ENCODE data around the gene ATF7.

ATF7 gene

DNA sequence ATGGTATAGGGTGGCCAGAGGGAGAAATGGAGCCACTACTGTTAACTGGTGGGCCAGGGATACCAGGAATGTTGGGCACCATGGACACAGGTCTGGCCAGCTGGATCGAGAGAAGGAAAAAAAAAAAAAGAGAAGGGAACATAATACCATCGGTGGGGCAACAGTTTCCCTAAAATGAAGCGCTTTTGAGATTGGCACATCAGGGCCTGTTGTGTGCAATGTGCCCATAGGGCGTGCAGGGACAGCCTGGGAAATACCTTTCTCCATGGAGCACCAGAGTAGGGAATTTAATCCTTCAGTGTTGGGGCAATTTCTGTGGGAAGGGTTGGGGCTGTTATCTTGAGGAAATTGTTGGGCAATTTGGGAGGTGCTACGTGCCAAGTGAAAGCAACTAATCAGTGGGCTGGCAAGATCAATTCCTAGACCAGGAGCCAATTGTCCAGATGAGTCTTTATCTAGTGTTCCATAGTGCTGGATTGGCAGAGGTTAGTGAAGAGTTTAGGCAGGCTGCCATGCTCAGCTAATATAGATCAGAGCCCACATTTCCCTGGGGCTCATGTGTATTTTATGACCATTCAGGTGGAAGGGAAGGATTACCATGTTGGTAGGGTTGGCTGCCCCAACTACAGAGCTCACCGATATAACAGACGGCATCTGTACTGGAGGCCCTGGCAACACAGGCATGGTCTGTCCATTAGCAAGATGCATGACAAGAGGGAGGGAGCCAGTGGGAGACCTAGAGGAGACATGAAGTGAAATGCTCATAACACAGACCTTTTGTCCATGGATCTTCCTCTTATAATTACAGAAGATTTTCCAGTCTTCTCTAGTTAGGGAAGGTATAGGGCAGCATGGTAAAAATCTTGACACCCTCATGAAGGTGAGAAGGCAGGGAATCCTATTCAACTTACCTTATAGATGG is 93.4 kb downstream of the ATF7 start:
- DNase-seq (ENCODE audit: low read depth) = no peak
- TF ChIP-seq, protein P1, sequence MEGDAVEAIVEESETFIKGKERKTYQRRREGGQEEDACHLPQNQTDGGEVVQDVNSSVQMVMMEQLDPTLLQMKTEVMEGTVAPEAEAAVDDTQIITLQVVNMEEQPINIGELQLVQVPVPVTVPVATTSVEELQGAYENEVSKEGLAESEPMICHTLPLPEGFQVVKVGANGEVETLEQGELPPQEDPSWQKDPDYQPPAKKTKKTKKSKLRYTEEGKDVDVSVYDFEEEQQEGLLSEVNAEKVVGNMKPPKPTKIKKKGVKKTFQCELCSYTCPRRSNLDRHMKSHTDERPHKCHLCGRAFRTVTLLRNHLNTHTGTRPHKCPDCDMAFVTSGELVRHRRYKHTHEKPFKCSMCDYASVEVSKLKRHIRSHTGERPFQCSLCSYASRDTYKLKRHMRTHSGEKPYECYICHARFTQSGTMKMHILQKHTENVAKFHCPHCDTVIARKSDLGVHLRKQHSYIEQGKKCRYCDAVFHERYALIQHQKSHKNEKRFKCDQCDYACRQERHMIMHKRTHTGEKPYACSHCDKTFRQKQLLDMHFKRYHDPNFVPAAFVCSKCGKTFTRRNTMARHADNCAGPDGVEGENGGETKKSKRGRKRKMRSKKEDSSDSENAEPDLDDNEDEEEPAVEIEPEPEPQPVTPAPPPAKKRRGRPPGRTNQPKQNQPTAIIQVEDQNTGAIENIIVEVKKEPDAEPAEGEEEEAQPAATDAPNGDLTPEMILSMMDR (IDR thresholded peaks at IDR 0.05; ENCODE audit: control insufficient read depth, extremely low read depth, insufficient read depth) = no peak
- H3K4me3 ChIP-seq (ENCODE audit: low read depth, low read length) = no peak overlapping the region

DNA sequence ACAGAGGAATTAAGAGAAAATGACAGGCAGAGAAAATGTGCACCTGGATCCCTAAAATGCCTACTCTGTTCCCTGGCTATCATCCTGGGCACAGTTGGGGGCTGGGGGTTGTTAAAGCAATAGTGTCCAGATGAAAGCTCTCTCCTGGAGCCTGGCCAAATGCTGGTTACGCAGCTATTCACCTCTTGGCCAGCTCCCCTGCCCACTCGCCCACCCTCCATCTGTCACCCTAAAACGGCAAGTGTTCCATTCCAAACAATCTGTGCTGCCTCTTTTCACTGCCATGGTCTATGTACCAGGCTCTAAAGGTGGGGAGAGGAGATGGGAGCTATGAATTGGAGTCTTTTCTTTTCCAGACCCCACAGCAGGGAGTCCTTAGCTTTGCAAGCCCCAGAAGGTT is 94.2 kb downstream of the ATF7 start:
- no peak for DNase-seq (ENCODE audit: low read depth)
- H3K4me3 ChIP-seq (ENCODE audit: low read depth, low read length) = no peak overlapping the region
- TF ChIP-seq, protein P1 (IDR thresholded peaks at IDR 0.05; ENCODE audit: control insufficient read depth, extremely low read depth, insufficient read depth) = no peak

DNA sequence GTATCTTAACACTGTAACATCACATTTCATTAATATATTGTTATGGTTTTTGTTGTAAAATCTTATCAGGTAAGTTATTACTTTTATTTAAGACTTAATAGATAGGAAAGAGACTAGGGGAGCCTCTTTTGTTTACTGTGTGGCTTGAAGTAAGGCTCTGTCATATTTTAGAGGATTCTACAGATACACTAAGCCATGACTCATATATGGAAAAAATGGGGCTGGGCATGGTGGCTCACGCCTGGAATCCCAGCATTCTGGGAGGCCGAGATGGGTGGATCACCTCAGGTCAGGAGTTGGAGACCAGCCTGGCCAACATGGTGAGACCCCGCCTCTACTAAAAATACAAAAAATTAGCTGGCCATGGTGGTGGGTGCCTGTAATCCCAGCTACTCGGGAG is 95.3 kb downstream of the ATF7 start:
- TF ChIP-seq, protein P1 (IDR thresholded peaks at IDR 0.05; ENCODE audit: control insufficient read depth, extremely low read depth, insufficient read depth) = no peak
- no peak for DNase-seq (ENCODE audit: low read depth)
- no peak overlapping the region for H3K4me3 ChIP-seq (ENCODE audit: low read depth, low read length)

DNA sequence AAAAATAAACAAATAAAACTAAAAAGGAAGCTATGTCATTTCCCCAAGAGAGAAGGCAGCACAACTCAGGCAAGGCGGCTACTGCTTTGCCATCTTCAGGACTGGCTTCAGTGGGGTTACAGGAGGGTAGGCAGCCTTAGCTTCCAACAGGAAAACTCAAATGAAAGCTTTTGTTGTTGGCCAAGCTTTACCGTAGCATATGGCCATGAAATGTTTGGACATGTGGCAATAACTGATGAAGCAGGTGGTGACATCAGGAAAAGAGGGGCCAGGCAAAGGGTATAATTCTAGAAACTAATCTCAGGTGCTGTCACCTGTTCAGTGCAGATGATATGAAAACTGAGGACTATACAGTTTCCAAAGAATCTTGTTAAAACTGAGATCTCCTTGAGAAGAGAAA is 96.1 kb downstream of the ATF7 start:
- H3K4me3 ChIP-seq (ENCODE audit: low read depth, low read length) = no peak overlapping the region
- no peak for DNase-seq (ENCODE audit: low read depth)
- TF ChIP-seq, protein P1 (IDR thresholded peaks at IDR 0.05; ENCODE audit: control insufficient read depth, extremely low read depth, insufficient read depth) = no peak

DNA sequence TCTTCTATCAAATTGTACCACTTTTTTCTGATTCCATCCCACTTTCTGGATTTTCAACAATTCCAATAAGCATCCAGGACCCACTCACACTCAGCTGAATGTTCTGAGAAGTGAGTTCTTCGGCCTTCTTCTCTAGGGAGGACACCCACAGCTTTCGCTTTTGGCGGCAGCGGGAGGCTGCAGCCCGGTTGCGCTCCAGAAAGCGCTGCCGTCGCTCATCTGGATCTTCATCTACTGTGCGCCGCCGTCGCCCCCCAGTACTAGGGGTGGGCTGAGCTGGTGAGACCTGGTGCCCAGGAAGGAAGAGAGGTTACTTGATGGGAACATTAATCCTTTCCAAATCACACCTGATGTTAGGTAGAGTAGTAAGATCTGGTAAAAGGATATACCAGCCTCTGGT is 101.7 kb downstream of the ATF7 start:
- DNase-seq (ENCODE audit: low read depth) = no peak
- TF ChIP-seq, protein P1 (IDR thresholded peaks at IDR 0.05; ENCODE audit: control insufficient read depth, extremely low read depth, insufficient read depth) = no peak
- H3K4me3 ChIP-seq (ENCODE audit: low read depth, low read length) = no peak overlapping the region

DNA sequence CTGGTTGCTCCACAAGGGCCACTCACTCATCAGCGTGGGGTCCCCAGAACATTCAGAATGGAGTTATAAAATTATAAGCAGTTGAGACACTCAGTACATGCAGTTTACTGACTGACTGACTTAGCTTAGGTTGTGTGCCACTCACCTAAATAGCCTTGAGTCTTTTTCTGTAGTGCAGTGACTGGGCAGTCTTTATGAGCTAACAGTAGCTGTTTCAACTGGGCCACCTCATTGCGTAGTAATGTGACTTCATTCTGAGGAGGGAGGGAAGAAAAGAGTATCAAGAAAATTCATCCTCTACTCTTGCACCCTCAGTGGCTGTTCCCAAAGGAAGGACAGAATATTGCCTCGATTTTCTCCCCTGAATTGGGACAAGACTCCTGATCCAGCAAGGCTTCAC is 103.1 kb downstream of the ATF7 start:
- no peak overlapping the region for H3K4me3 ChIP-seq (ENCODE audit: low read depth, low read length)
- DNase-seq (ENCODE audit: low read depth) = no peak
- TF ChIP-seq, protein P1 (IDR thresholded peaks at IDR 0.05; ENCODE audit: control insufficient read depth, extremely low read depth, insufficient read depth) = no peak

DNA sequence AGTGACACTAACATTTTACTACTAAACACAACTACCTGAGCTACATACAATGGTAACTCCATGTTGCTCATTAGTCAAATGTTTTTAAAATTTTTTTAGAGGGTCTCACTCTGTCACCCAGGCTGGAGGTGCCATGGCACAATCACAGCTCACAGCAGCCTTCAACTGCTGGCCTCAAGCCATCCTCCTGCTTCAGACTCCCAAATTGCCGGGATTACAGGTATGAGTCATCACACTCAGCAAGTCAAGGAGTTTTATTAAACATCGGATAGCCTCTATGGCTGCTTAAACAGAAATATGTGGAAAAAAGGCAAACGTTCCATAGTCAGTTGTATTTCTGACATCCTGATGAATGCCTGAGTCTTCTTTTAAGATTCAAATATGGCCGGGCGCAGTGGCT is 107.8 kb downstream of the ATF7 start:
- no peak overlapping the region for H3K4me3 ChIP-seq (ENCODE audit: low read depth, low read length)
- TF ChIP-seq, protein P1 (IDR thresholded peaks at IDR 0.05; ENCODE audit: control insufficient read depth, extremely low read depth, insufficient read depth) = no peak
- no peak for DNase-seq (ENCODE audit: low read depth)

All from LNCaP clone FGC (cell line).